ENCODE data around the gene FLAD1. TPM values are rescaled to one million over a fixed set of nuclear protein-coding genes. Genes with fewer than 3 reads are reported as not detected.

Gene FLAD1
- total and polyA plus RNA-seq, 2 of the 8 experiments (the other 6 are each of a cell fraction or from before 2014, with no cell fraction given), result 104 to 143 TPM

GRCh38 chr1:154954541-154954940, 28.6 kb upstream of the FLAD1 start:
- Histone ChIP-seq H3K27ac (ENCODE audit: low read depth, low read length) (peak overlapping the region; percentile 95; the same call in 1 of the 2 replicates), H2BK15ac (ENCODE audit: low read length) (no peak overlapping the region), H3K36me3 (ENCODE audit: control insufficient read depth in 2 of 4, insufficient read depth in 4 of 4, low read length in 3 of 4) (peaks cover 3 to 7% (median 5%) of the 10 kb centered on the region in 4 experiments; a peak in 5 of 8 replicates), H3K4me3 (ENCODE audit: extremely low read depth in 1 of 4, insufficient read depth in 2 of 4, low read depth in 3 of 4, low read length in 4 of 4) (peak overlapping the region in 3 of 4 experiments; percentile 60 to 77 (median 71); a peak in 2 of 8 replicates), H3K4me1 (replicated peaks in 1 of 4; ENCODE audit: control insufficient read depth in 3 of 4, insufficient read depth in 4 of 4, low read length in 3 of 4) (peaks cover 0 to 28% (median 8%) of the 10 kb centered on the region in 4 experiments; a peak in 6 of 7 replicates), H3K14ac (ENCODE audit: insufficient read length) (no peak overlapping the region), H4K20me1 (replicated peaks in 1 of 2; ENCODE audit: control insufficient read depth in 1 of 2, insufficient read depth in 2 of 2, low read length in 2 of 2) (peaks cover 1 to 10% of the 10 kb centered on the region in 2 experiments), H3K4me2 (ENCODE audit: insufficient read depth in 1 of 2, low read depth in 2 of 2, low read length in 2 of 2) (peak overlapping the region; percentile 92 to 93; a peak in 3 of 4 replicates), H2AFZ (ENCODE audit: low read length) (no peak overlapping the region), H2BK20ac (ENCODE audit: low read length) (no peak overlapping the region), H3K79me1 (ENCODE audit: low read depth, low read length) (0 out of 2 replicates have a peak, but pooled peaks cover 6% of the 10 kb centered on the region), H2BK12ac (ENCODE audit: low read depth, low read length) (no peak overlapping the region; the same call in 1 of the 2 replicates), H3K23ac (ENCODE audit: insufficient read length) (no peak overlapping the region), H3K23me2 (ENCODE audit: low read depth, low read length) (peaks cover 5% of the 10 kb centered on the region), H2AK5ac (ENCODE audit: low read depth, low read length) (no peak overlapping the region; the same call in 1 of the 2 replicates), H3K27me3 (replicated peaks in 1 of 4; ENCODE audit: control insufficient read depth in 3 of 4, extremely low read depth in 1 of 4, insufficient read depth in 3 of 4, low read length in 3 of 4) (no peaks in the 10 kb centered on the region; a peak in 2 of 7 replicates), H3K9ac (replicated peaks in 1 of 4; ENCODE audit: extremely low read depth in 1 of 4, low read depth in 3 of 4, low read length in 3 of 4) (peak overlapping the region in 1 of 4 experiments; percentile 87; a peak in 1 of 7 replicates), H2BK120ac (replicated peaks; ENCODE audit: low read depth, low read length) (no peak overlapping the region), H2BK5ac (ENCODE audit: low read depth, low read length) (no peak overlapping the region), H3K18ac (ENCODE audit: extremely low read depth, low read length) (no peak overlapping the region), H3K9me3 (ENCODE audit: insufficient read depth in 2 of 2, low read depth in 1 of 2, low read length in 1 of 2) (no peaks in the 10 kb centered on the region), H3K79me2 (ENCODE audit: control insufficient read depth in 1 of 2, insufficient read depth in 2 of 2, low read length in 2 of 2) (peaks cover 0 to 4% of the 10 kb centered on the region in 2 experiments; a peak in 2 of 4 replicates), H3K4ac (replicated peaks; ENCODE audit: insufficient read length, low read depth, low read length) (no peak overlapping the region), H4K5ac (ENCODE audit: insufficient read length, low read depth, low read length) (no peak overlapping the region), H3K56ac (replicated peaks; ENCODE audit: insufficient read length, low read depth, low read length) (no peak overlapping the region), H4K91ac (replicated peaks; ENCODE audit: insufficient read length, low read length) (no peak overlapping the region), H4K8ac (ENCODE audit: extremely low read depth, insufficient read depth, low read length) (no peak overlapping the region)
- ChIA-PET POLR2A (ENCODE audit: partially characterized antibody) (interaction anchor here (1.3 to 18.6 kb wide), 7 partner anchors 18 to 185 kb away, joined by 3 to 662 read pairs (median 6); partner anchors contain the start of genes ADAM15, CKS1B, EFNA4 and FLAD1), CTCF (ENCODE audit: partially characterized antibody) (interaction anchor here (0.6 to 9.8 kb wide), 8 partner anchors 12 to 210 kb away, joined by 3 to 132 read pairs (median 3); partner anchors contain the start of genes LENEP and SHC1)
- FAIRE-seq (no peak), DNase-seq (ENCODE audit: low read depth in 1 of 2, low spot score in 2 of 2) (no peak)
- WGBS, 2 experiments (ENCODE audit: extremely low coverage in 1 of 2, insufficient coverage in 1 of 2, insufficient read length in 1 of 2, insufficient replicate concordance in 2 of 2, low coverage in 1 of 2, low lambda C conversion rate in 2 of 2, missing lambda C conversion rate in 1 of 2), result 88% methylated on average over 3 of the region's 3 CpGs; no CpG with 5 or more reads in 1 of the 2 experiments
- TF ChIP-seq CTBP2 (IDR thresholded peaks at IDR 0.05; ENCODE audit: borderline replicate concordance, insufficient read depth, insufficient read length, low read length) (no peak), YY1 (IDR thresholded peaks at IDR 0.05; ENCODE audit: low read depth, low read length) (no peak), TCF12 (IDR thresholded peaks at IDR 0.05; ENCODE audit: low read depth, low read length) (no peak), KDM5A (IDR thresholded peaks at IDR 0.05; ENCODE audit: low read length) (no peak), NANOG (IDR thresholded peaks at IDR 0.05; ENCODE audit: insufficient read depth, low read depth, low read length, poor library complexity, severe bottlenecking) (no peak), ASH2L (IDR thresholded peaks at IDR 0.05; ENCODE audit: low read length) (no peak)

All from H1 (cell line).